Activated CD8-positive, alpha-beta memory T cell treated with anti-CD3 and anti-CD28 coated beads, Interleukin-2, amount 50 U/mL, for 4 hours (primary cell): ENCODE measurements around the gene SLC25A27.

Experiments used
- DNase-seq: peaks from one replicate; pipeline ENCODE4 v3.0.0-alpha.2; 2020

The SLC25A27 gene

GRCh38 chr6:46720401-46720800, 67.6 kb downstream of the SLC25A27 start:
- no peak for DNase-seq
